ENCODE data around the gene AUNIP.

GRCh38 chr1:25810341-25811299 is 48.6 kb downstream of the AUNIP start:
- TF ChIP-seq EZH2 (IDR thresholded peaks at IDR 0.05; ENCODE audit: insufficient read depth, poor library complexity, severe bottlenecking) (no peak), EZH2phosphoT487 (IDR thresholded peaks at IDR 0.05; ENCODE audit: insufficient read depth, low read depth) (no peak)

Measured in GM23248 (cell line).